SU-DHL-6 (cell line): ENCODE results near the gene TASOR2.

ENCODE experiments used
- H2AFZ ChIP-seq: fragments of 200-600 bp; sonication (generic); 2 replicates; pipeline ENCODE4 v1.6.1; 2014; ENCODE audit warnings: low read depth, mild to moderate bottlenecking, moderate library complexity, mixed read lengths, antibody characterized with exemption, low read length; ENCODE audit not compliant: severe bottlenecking
- H3F3A ChIP-seq: fragments of 200-600 bp; shearing (Covaris generic); 2 replicates; pipeline ENCODE4 v1.6.0; 2016; ENCODE audit warnings: antibody characterized with exemption, mild to moderate bottlenecking; ENCODE audit not compliant: insufficient read depth
- H3K27ac ChIP-seq: fragments of 200-600 bp; sonication (generic); 2 replicates; pipeline ENCODE4 v1.5.1; 2016; ENCODE audit warnings: low read depth, mild to moderate bottlenecking, low read length, moderate library complexity, mixed read lengths
- H3K27me3 ChIP-seq: fragments of 200-600 bp; sonication (generic), shearing (Covaris generic); 2 replicates; pipeline ENCODE4 v1.6.0; 2014; ENCODE audit warnings: mild to moderate bottlenecking, low read length
- H3K36me3 ChIP-seq: fragments of 200-600 bp; sonication (generic); 2 replicates; pipeline ENCODE4 v1.6.1; 2014; ENCODE audit warnings: mild to moderate bottlenecking, low read length, mixed read lengths
- H3K4me2 ChIP-seq: fragments of 300-600, 200-600 bp; shearing (Covaris generic), sonication (generic); 2 replicates; pipeline ENCODE4 v1.6.0; 2014; ENCODE audit warnings: low read length, low read depth, mild to moderate bottlenecking; ENCODE audit not compliant: poor library complexity, severe bottlenecking
- H3K4me3 ChIP-seq: fragments of 200-600 bp; sonication (generic); 2 replicates; pipeline ENCODE4 v1.5.1; 2014; ENCODE audit warnings: antibody characterized with exemption, low read length, mild to moderate bottlenecking, mixed read lengths; ENCODE audit not compliant: insufficient read depth, poor library complexity, severe bottlenecking
- H3K79me2 ChIP-seq: fragments of 200-600 bp; sonication (generic); 2 replicates; pipeline ENCODE4 v1.6.1; 2014; ENCODE audit warnings: mild to moderate bottlenecking, low read length, moderate library complexity; ENCODE audit not compliant: insufficient read depth
- H3K9ac ChIP-seq: fragments of 200-600 bp; sonication (generic); 2 replicates; pipeline ENCODE4 v1.7.0; 2014; ENCODE audit warnings: mild to moderate bottlenecking, low read length
- H3K9me2 ChIP-seq: fragments of 200-600 bp; sonication (generic); replicated peaks from 2 replicates; pipeline ENCODE4 v1.6.1; 2014; ENCODE audit warnings: low read length; ENCODE audit not compliant: insufficient read depth
- H3K9me3 ChIP-seq: fragments of 200-600 bp; sonication (generic); 2 replicates; pipeline ENCODE4 v1.6.1; 2014; ENCODE audit warnings: low read length, mixed read lengths; ENCODE audit not compliant: insufficient read depth
- H4K20me1 ChIP-seq: fragments of 200-600 bp; sonication (generic); 2 replicates; pipeline ENCODE4 v1.6.1; 2014; ENCODE audit warnings: low read depth, mild to moderate bottlenecking, antibody characterized with exemption, low read length, moderate library complexity, mixed read lengths
- EZH2phosphoT487 ChIP-seq: fragments of 200-600 bp; sonication (generic), shearing (Covaris generic); conservative IDR thresholded peaks from 2 replicates; pipeline ENCODE4 v1.6.1; 2018; ENCODE audit warnings: mild to moderate bottlenecking, antibody characterized with exemption, low read length, moderate library complexity, mixed read lengths
- TF ChIP-seq, protein P1 (sequence below): fragments of 200-600 bp; sonication (generic); IDR thresholded peaks from one replicate; pipeline ENCODE4 v1.5.1; 2017; ENCODE audit warnings: antibody characterized with exemption, mild to moderate bottlenecking, low read length, moderate library complexity; ENCODE audit not compliant: insufficient read depth, poor library complexity, severe bottlenecking

Gene TASOR2

DNA sequence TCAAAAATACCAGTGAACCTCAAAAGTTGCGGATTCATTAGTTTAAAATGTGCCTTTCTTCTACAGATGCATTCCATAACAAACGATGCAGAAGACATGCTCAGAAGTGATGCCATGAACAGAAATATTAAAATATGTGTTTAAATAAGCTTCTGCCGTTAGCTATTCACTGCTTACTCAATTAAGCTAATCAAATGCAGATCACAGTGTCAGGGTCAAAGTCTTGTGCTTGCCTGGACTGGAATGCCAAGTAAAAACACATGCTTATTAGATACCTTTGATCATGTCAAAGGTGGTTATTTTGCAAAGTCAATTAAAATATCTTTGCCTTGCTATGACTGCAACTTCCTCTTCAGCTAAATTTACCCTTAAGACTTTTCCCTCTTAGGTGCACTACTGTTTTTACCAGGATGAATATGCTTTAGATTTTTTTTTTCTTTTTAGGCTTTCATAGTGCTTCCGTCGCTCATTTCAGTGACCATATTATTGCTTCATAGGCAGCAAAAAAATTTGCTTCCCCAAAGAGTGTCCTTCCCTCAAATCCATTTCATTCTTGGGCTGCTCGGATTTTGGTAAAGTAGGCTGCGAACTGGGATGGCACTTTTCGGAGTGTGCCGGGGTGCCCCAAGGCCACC lies 19.1 kb upstream of the TASOR2 start:
- peak overlapping the region; percentile 61 for H3K4me3 ChIP-seq
- H3K27me3 ChIP-seq: no peaks in the 10 kb centered on the region
- H3F3A ChIP-seq: peaks cover 29% of the 10 kb centered on the region
- no peak for TF ChIP-seq EZH2phosphoT487
- TF ChIP-seq, protein P1, sequence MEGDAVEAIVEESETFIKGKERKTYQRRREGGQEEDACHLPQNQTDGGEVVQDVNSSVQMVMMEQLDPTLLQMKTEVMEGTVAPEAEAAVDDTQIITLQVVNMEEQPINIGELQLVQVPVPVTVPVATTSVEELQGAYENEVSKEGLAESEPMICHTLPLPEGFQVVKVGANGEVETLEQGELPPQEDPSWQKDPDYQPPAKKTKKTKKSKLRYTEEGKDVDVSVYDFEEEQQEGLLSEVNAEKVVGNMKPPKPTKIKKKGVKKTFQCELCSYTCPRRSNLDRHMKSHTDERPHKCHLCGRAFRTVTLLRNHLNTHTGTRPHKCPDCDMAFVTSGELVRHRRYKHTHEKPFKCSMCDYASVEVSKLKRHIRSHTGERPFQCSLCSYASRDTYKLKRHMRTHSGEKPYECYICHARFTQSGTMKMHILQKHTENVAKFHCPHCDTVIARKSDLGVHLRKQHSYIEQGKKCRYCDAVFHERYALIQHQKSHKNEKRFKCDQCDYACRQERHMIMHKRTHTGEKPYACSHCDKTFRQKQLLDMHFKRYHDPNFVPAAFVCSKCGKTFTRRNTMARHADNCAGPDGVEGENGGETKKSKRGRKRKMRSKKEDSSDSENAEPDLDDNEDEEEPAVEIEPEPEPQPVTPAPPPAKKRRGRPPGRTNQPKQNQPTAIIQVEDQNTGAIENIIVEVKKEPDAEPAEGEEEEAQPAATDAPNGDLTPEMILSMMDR: no peak
- H2AFZ ChIP-seq: no peak overlapping the region
- H3K79me2 ChIP-seq: peaks cover 43% of the 10 kb centered on the region
- peak overlapping the region; percentile 68 for H3K4me2 ChIP-seq
- peak overlapping the region; percentile 98 for H3K27ac ChIP-seq
- no peaks in the 10 kb centered on the region for H3K36me3 ChIP-seq
- no peaks in the 10 kb centered on the region for H3K9me3 ChIP-seq
- H3K9ac ChIP-seq: peak overlapping the region; percentile 74
- H4K20me1 ChIP-seq: no peaks in the 10 kb centered on the region
- H3K9me2 ChIP-seq: no peaks in the 10 kb centered on the region

DNA sequence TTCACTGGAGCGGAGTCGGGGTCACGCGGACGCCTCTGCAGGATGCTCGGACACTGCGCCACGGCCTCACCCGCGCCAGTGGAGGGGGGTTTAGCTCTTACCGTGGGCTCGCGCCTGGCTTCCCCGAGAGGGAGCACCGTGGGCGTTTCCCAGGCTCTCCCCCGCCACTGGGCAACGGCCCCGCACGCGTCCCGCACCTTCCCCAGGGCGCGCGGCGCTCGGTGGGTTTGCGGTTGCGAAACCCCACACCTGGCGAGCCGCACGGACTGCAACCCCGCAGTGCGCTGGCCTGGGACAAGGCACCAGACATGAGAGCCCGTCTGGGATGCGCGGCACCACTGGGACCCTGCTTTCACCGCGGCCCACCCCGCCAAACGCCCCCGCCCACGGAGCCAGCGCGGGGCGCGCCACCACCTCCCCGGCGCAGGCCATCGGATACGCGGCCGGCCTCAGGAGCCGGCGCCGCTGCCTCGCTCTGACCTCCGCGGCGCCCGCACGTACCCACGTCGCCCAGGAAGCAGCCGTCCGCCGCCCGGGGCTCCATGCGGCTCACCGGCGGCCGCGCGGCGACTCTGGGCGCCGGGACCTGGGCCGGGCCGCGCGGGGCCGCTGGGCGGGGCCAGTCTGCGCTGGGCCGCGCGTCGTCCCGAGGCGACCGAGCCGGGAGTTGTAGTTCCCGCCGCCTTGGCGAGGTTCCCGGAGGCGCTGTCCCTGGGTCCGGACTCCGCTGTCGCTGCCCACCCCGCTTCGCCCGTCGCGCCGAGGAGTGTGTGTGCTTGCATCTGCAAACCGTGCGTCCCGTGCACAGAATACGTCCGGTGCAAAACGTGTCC lies 18.4 kb upstream of the TASOR2 start, which contains the start of gene ASB13:
Gene ASB13 (minus strand): TSS at position 588 of the 833 bp plus-strand sequence. CDS start 44 bp downstream, at position 544.
- no peaks in the 10 kb centered on the region for H3K9me3 ChIP-seq
- peaks cover 25% of the 10 kb centered on the region for H3F3A ChIP-seq
- peaks cover 37% of the 10 kb centered on the region for H3K79me2 ChIP-seq
- peak within 1 kb of the TSS; percentile 68 for H3K4me2 ChIP-seq
- peak within 1 kb of the TSS; percentile 52 for H2AFZ ChIP-seq
- H3K27me3 ChIP-seq: no peaks in the 10 kb centered on the region
- H3K27ac ChIP-seq: peak within 1 kb of the TSS; percentile 98
- no peak for TF ChIP-seq EZH2phosphoT487
- TF ChIP-seq, protein P1: no peak
- no peaks in the 10 kb centered on the region for H3K36me3 ChIP-seq
- no peaks in the 10 kb centered on the region for H4K20me1 ChIP-seq
- H3K4me3 ChIP-seq: peak within 1 kb of the TSS; percentile 61
- no peaks in the 10 kb centered on the region for H3K9me2 ChIP-seq
- H3K9ac ChIP-seq: peak within 1 kb of the TSS; percentile 74

DNA sequence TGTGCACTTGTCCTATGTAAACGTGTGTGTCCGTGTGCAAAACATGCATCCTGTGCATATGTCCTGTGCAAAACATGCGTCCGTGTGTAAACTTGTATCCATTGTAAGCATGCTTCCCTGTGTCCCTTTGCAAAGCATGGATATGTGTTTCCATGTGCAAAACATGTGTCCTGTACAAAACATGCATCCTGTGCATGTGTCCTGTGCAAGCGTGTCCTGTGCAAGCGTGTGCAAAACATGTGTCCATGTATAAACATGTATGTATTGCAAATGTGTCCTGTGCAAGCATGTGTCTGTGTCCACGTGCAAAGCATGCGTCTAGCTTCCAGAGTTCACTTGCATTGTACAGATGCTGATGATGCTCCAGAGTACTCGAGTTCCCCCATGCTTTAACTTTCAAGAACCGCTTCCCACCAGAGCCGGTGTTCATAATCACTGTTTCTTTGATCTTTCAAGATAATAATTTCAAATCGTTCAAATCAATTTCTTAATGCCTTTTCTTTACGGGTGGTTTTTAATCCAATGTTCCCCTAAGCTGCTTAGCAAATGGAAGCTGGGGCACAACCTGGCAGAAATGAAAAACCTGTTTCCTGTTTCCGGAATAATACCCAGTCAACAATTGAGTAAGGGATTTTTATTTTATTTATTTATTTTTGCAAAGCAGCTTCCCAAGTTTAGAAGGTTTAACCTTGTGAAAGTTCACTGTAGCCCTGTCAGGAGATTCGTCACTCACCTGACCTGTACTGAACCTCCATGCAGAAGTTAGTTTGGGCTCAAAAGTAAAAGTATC lies 17.6 kb upstream of the TASOR2 start:
- H3K9ac ChIP-seq: peak overlapping the region; percentile 74

More for the DNA sequence above, 17.6 kb upstream of the TASOR2 start:
- H3K27me3 ChIP-seq: 0 out of 2 replicates have a peak, but pooled peaks cover under 1% of the 10 kb centered on the region
- H2AFZ ChIP-seq: no peak overlapping the region
- TF ChIP-seq, protein P1: no peak
- H3K9me3 ChIP-seq: no peaks in the 10 kb centered on the region
- peaks cover 25% of the 10 kb centered on the region for H3F3A ChIP-seq
- no peak overlapping the region for H3K27ac ChIP-seq
- peak overlapping the region; percentile 68 for H3K4me2 ChIP-seq
- peaks cover 29% of the 10 kb centered on the region for H3K79me2 ChIP-seq
- H3K9me2 ChIP-seq: no peaks in the 10 kb centered on the region
- no peaks in the 10 kb centered on the region for H3K36me3 ChIP-seq
- H4K20me1 ChIP-seq: no peaks in the 10 kb centered on the region
- peak overlapping the region; percentile 61 for H3K4me3 ChIP-seq
